Measurements from ENCODE around the gene GRIK4.

DNA sequence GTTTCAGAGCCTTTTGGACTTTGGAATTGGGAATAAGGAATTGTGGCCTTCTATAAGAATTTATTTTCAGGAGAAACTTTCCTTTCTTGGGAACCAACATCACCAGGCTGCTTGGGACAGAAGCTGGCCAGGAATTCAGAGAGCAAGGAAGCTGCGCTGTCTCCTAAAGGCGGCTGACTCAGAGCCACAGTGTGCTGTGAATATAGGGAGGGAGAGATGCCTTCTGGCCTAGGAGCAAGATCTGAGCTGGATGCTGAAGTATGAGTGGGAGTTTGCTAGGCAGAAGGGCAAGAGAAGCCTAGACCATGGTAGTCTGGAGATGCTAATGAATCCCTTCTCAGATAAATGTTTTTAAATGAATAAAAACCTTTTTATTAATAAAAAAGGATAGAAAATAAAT, 298.7 kb downstream of the GRIK4 start:
- TF ChIP-seq, protein P1, sequence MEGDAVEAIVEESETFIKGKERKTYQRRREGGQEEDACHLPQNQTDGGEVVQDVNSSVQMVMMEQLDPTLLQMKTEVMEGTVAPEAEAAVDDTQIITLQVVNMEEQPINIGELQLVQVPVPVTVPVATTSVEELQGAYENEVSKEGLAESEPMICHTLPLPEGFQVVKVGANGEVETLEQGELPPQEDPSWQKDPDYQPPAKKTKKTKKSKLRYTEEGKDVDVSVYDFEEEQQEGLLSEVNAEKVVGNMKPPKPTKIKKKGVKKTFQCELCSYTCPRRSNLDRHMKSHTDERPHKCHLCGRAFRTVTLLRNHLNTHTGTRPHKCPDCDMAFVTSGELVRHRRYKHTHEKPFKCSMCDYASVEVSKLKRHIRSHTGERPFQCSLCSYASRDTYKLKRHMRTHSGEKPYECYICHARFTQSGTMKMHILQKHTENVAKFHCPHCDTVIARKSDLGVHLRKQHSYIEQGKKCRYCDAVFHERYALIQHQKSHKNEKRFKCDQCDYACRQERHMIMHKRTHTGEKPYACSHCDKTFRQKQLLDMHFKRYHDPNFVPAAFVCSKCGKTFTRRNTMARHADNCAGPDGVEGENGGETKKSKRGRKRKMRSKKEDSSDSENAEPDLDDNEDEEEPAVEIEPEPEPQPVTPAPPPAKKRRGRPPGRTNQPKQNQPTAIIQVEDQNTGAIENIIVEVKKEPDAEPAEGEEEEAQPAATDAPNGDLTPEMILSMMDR (IDR thresholded peaks at IDR 0.05; ENCODE audit: insufficient read depth, low read length) = no peak
- TF ChIP-seq GABPA (IDR thresholded peaks at IDR 0.05; ENCODE audit: low read depth) (no peak), POLR2AphosphoS5 (IDR thresholded peaks at IDR 0.05; ENCODE audit: low read depth) (no peak), SPI1 (IDR thresholded peaks at IDR 0.05; ENCODE audit: borderline replicate concordance, low read depth) (no peak)
